Measurements from ENCODE around the gene NR1H4. TPM values are rescaled to one million over a fixed set of nuclear protein-coding genes. Genes with fewer than 3 reads are reported as not detected.

Gene NR1H4
- total and polyA plus RNA-seq, 2 of the 13 experiments (the other 11 are each of a cell fraction or from before 2014, with no cell fraction given), result 27.3 to 114 TPM

DNA sequence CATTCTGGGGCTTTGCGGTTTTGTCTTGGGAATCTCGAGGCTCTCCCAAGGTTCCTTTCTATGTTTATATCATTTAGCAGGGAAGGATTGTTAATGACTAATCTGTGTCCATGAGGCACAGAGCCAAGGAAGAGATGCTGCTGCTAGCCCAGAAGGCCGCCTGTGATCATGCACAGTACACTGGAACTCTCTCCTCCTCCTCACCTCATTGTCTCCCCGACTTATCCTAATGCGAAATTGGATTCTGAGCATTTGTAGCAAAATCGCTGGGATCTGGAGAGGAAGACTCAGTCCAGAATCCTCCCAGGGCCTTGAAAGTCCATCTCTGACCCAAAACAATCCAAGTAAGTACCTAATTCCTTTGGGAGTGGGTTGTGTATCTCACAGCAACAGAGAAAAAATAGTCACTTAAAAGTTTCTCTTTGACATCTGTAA is at the start of gene NR1H4 (continued):
- no peak for TF ChIP-seq KDM4B (CRISPR knock-in tag; IDR thresholded peaks at IDR 0.05)
- no peak for TF ChIP-seq MIXL1 (CRISPR knock-in tag; IDR thresholded peaks at IDR 0.05)
- no peak for TF ChIP-seq SIN3B (IDR thresholded peaks at IDR 0.05; ENCODE audit: low read length)
- TF ChIP-seq SAP130 (CRISPR knock-in tag; IDR thresholded peaks at IDR 0.05; ENCODE audit: low read depth), result peak; percentile 54
- TF ChIP-seq, protein P1, sequence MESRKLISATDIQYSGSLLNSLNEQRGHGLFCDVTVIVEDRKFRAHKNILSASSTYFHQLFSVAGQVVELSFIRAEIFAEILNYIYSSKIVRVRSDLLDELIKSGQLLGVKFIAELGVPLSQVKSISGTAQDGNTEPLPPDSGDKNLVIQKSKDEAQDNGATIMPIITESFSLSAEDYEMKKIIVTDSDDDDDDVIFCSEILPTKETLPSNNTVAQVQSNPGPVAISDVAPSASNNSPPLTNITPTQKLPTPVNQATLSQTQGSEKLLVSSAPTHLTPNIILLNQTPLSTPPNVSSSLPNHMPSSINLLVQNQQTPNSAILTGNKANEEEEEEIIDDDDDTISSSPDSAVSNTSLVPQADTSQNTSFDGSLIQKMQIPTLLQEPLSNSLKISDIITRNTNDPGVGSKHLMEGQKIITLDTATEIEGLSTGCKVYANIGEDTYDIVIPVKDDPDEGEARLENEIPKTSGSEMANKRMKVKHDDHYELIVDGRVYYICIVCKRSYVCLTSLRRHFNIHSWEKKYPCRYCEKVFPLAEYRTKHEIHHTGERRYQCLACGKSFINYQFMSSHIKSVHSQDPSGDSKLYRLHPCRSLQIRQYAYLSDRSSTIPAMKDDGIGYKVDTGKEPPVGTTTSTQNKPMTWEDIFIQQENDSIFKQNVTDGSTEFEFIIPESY (CRISPR knock-in tag; IDR thresholded peaks at IDR 0.05), result no peak
- TF ChIP-seq ZHX1 (CRISPR knock-in tag; IDR thresholded peaks at IDR 0.05; ENCODE audit: low read depth), result no peak
- peak; percentile 34; the same call in 1 of the 2 replicates for TF ChIP-seq KAT7 (CRISPR knock-in tag; IDR thresholded peaks at IDR 0.05; ENCODE audit: borderline replicate concordance)
- TF ChIP-seq, protein P2, sequence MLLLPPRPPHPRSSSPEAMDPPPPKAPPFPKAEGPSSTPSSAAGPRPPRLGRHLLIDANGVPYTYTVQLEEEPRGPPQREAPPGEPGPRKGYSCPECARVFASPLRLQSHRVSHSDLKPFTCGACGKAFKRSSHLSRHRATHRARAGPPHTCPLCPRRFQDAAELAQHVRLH (CRISPR knock-in tag; IDR thresholded peaks at IDR 0.05; ENCODE audit: borderline replicate concordance, low read depth), result no peak
- no peak for TF ChIP-seq AKAP8 (CRISPR knock-in tag; IDR thresholded peaks at IDR 0.05)
- TF ChIP-seq HMG20A (CRISPR knock-in tag; IDR thresholded peaks at IDR 0.05; ENCODE audit: borderline replicate concordance), result no peak
- TF ChIP-seq ARID5B (CRISPR knock-in tag; IDR thresholded peaks at IDR 0.05), result peak; percentile 39
- 0 out of 2 replicates have a peak, but pooled peaks have one; percentile 23 for TF ChIP-seq PHF8 (CRISPR knock-in tag; IDR thresholded peaks at IDR 0.05)
- TF ChIP-seq, protein P3, sequence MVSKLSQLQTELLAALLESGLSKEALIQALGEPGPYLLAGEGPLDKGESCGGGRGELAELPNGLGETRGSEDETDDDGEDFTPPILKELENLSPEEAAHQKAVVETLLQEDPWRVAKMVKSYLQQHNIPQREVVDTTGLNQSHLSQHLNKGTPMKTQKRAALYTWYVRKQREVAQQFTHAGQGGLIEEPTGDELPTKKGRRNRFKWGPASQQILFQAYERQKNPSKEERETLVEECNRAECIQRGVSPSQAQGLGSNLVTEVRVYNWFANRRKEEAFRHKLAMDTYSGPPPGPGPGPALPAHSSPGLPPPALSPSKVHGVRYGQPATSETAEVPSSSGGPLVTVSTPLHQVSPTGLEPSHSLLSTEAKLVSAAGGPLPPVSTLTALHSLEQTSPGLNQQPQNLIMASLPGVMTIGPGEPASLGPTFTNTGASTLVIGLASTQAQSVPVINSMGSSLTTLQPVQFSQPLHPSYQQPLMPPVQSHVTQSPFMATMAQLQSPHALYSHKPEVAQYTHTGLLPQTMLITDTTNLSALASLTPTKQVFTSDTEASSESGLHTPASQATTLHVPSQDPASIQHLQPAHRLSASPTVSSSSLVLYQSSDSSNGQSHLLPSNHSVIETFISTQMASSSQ (IDR thresholded peaks at IDR 0.05; ENCODE audit: low read depth), result peak; percentile 53; the same call in 1 of the 2 replicates
- TF ChIP-seq, protein P3 (CRISPR knock-in tag; IDR thresholded peaks at IDR 0.05; ENCODE audit: borderline replicate concordance), result no peak; the same call in 1 of the 2 replicates
- TF ChIP-seq BCL6 (CRISPR knock-in tag; IDR thresholded peaks at IDR 0.05), result peak; percentile 49
- no peak for TF ChIP-seq ZNF780A (CRISPR knock-in tag; IDR thresholded peaks at IDR 0.05)
- peak; percentile 23; the same call in 1 of the 2 replicates for TF ChIP-seq DMAP1 (CRISPR knock-in tag; IDR thresholded peaks at IDR 0.05)
- 0 out of 2 replicates have a peak, but pooled peaks have one; percentile 47 for TF ChIP-seq CBX5 (CRISPR knock-in tag; IDR thresholded peaks at IDR 0.05; ENCODE audit: borderline replicate concordance)
- TF ChIP-seq NFE2L2 (IDR thresholded peaks at IDR 0.05; ENCODE audit: low read length), result no peak
